GM18502 (cell line): ENCODE data around the gene SFXN3.

ENCODE experiments used
- ATAC-seq: cut with Tn5 transposase; IDR thresholded peaks from one replicate; pipeline ENCODE4 v1.9.1; 2021; ENCODE audit warnings: mild to moderate bottlenecking; ENCODE audit not compliant: unreplicated experiment, poor library complexity

SFXN3 gene

DNA sequence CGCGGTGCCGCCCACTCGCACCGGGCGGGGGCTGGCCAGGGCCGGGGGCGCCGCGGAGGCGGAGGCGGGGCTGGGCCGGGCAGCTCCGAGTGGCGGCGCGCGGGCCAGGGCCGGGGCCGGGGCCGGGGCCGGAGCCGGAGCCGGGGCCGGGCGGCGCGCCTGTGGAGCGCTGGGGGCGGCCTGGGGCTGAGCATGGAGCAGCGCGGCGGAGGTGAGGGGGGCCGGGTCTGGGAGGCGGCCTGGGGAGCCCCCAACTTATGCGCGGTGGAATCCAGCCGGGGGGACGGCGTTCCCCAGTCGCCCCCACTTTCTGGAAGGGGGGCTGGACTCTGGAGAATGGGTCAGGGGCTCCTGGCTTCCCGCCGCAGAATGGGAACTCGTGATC is 31.3 kb upstream of the SFXN3 start, which contains the start of gene LZTS2:
LZTS2 (plus strand) TSS at position 67 of the 385 bp plus-strand sequence. CDS start 2,731 bp downstream, outside the sequence.
- no peak for ATAC-seq

DNA sequence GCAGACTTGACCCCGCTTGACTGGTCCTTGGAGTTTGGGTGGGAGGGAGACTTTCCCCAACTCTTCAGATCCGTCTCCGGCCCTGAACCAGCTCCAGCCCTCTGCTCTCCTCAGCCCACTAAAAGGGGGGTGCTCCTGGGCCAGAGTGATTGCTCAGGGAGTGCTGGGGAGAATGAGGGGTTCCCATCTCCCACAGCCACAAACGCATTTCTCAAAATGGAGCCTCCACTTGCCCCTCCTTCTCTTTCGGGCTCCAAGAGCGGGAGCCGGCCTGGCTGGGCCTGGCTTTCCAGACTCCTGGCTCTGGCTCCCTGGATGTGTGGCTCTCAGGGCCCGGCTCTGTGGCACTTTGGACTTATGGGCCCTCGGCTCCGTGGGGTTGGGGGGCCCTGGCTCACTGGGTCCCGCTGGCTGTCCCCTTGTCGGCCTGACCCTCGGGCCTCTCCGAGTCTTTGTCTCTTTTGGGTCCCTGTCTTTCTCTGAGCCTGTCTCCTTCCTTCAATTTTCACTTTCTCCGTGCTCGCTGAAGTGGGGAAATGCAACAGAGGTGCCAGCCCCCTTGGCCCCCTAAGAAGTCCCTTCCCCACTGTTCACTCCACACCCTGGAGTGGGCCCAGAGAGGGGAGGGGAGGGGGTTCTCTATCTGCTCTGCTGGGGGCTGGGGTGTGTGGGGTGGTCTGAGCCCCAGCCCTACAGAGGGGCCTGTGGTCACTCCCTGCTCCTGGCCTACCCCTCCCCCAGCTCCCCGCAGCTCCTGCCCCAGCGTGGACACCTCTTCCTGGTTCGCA is 30.7 kb upstream of the SFXN3 start:
- ATAC-seq = no peak

DNA sequence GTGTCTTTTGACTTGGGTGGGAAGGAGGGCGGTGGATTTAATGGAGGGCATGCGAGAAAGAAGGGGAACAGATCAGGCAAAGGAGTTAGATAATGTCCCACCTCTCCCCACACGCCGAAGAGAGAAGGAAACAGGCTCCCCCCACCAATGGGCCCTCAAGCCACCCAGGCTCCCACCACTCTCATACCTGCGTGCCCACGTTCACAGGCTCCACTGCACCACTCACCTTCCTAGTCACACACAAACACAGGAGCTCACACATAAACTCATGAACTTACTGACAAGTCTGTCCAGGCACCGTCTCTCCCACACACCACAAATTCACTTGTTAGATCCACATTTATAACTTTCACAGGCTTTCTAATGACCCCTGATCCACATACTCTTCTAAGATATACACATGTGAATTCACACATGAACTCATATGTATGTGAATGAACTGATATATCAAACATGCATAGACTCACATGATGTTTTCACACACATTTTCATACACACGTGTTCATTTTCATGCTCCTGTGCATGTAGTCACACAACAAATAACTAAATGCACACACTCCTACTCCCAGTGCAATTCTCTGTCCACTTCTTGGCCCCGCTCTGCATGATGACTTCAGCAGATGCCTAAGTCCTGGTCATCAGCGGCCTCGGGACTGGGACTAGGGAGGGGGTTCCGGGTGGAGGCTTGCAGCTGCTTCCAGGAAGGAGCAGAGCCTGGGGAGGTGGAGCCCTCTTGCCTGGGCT is 29.9 kb upstream of the SFXN3 start:
- no peak for ATAC-seq

DNA sequence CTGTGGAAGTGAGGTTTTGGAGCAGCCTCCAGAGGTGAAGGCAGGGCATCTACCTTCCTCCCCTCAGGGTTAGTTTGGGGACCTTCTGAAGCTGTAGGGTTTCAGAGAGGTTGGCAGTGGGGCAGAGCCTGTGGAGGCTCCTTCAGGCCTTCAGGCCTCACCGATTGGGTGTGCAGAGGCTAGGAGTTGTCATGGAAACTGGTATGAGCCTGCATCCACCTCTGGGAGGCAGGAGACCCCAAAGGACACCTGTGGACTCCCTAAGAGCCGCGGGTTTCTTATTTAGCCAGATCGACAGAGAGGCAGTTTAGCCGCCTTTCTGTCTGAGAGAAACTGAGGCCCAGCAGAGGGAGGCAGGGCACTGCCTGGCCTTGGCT is 29.4 kb upstream of the SFXN3 start:
- ATAC-seq = no peak

DNA sequence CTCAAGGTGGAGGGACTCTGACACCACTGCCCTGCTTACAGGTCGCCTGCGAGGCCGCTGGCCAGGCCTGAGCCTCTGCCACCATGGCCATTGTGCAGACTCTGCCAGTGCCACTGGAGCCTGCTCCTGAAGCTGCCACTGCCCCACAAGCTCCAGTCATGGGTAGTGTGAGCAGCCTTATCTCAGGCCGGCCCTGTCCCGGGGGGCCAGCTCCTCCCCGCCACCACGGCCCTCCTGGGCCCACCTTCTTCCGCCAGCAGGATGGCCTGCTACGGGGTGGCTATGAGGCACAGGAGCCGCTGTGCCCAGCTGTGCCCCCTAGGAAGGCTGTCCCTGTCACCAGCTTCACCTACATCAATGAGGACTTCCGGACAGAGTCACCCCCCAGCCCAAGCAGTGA is 28.6 kb upstream of the SFXN3 start:
- ATAC-seq = no peak

DNA sequence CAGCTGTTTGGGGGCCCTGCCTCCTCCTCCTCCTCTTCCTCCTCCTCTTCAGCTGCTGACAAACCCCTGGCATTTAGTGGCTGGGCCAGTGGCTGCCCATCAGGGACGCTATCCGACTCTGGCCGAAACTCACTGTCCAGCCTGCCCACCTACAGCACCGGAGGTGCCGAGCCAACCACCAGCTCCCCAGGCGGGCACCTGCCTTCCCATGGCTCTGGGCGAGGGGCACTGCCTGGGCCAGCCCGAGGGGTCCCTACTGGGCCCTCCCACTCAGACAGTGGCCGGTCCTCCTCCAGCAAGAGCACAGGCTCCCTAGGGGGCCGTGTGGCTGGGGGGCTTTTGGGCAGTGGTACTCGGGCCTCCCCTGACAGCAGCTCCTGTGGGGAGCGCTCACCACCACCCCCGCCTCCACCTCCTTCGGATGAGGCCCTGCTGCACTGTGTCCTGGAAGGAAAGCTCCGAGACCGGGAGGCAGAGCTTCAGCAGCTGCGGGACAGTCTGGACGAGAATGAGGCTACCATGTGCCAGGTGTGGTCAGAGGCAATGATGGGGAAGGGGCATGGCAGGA is 27.3 kb upstream of the SFXN3 start:
- no peak for ATAC-seq

DNA sequence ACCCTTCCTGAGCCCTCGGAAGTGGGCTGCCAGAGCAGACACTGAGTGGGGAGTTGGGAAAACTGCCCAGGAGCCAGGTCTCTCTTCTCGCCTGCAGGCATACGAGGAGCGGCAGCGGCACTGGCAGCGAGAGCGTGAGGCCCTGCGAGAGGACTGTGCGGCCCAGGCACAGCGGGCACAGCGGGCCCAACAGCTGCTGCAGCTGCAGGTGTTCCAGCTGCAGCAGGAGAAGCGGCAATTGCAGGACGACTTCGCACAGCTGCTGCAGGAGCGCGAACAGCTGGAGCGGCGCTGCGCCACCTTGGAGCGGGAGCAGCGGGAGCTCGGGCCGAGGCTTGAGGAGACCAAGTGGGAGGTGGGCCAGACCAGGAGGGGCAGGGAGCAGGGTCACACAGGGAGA is 25.7 kb upstream of the SFXN3 start:
- no peak for ATAC-seq

DNA sequence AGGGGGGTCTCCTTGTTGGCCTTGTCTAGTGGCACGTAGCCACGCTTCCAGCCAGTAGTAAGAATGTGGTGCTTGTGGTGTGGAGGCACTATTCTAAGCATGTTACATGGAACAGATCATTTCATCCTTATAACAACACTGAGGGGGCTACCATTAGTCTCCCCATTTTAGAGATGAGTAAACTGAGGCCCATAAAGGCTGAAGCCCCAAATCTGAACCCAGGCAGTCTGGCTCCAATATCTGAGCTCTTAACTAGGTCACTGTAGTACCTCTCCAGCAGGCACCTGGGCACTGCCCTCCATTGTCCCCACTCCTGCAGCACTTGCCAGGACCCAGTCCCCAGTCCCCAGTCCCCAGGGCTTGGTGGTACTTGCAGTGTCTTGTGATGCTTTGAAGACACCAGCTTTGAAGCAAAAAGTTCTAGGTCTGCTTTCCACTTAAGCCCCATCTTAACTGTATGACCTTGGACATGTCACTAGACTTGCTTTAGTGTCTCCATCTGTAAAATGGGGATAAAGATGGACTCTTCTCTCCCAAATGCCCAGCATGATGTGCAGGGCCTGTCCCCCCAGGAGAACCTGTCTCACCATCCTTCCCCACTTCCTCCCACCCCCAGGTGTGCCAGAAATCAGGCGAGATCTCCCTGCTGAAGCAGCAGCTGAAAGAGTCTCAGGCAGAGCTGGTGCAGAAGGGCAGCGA is 25.0 kb upstream of the SFXN3 start:
- ATAC-seq = no peak

DNA sequence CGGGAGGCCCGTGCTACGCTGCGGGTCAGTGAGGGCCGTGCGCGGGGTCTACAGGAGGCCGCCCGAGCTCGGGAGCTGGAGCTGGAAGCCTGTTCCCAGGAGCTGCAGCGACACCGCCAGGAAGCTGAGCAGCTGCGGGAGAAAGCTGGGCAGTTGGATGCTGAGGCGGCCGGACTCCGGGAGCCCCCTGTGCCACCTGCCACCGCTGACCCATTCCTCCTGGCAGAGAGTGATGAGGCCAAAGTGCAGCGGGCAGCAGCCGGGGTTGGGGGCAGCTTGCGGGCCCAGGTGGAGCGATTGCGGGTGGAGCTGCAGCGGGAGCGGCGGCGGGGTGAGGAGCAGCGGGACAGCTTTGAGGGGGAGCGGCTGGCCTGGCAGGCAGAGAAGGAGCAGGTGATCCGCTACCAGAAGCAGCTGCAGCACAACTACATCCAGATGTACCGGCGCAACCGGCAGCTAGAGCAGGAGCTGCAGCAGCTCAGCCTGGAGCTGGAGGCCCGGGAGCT is 24.4 kb upstream of the SFXN3 start:
- ATAC-seq = no peak

DNA sequence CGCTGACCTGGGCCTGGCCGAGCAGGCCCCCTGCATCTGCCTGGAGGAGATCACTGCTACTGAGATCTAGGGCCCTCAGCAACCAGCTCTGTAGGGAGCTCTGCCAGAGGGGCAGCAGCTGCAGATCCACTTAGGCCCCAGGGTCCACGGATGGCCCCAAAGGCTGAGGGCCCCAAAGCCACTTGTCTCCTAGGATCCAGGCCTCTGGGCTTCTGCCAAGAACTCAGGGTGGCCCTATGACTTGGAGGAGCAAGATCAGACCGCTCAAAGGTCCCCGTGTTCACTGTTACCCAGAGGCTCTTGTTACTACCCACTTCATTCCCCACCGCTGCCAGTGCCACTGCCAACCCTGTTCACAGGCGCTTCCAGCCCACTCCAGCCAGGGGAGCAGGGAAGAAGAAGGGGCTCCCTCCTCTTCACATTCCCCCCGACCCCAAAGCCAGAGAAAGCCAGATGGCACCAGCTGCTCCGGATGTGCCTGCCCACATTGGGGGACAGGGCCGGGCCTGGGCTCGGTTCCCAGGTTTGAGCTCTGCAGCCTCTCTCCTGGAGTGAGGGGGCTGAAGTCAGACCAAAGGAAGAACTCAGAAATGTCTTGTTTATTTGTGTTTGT is 23.8 kb upstream of the SFXN3 start:
- no peak for ATAC-seq

DNA sequence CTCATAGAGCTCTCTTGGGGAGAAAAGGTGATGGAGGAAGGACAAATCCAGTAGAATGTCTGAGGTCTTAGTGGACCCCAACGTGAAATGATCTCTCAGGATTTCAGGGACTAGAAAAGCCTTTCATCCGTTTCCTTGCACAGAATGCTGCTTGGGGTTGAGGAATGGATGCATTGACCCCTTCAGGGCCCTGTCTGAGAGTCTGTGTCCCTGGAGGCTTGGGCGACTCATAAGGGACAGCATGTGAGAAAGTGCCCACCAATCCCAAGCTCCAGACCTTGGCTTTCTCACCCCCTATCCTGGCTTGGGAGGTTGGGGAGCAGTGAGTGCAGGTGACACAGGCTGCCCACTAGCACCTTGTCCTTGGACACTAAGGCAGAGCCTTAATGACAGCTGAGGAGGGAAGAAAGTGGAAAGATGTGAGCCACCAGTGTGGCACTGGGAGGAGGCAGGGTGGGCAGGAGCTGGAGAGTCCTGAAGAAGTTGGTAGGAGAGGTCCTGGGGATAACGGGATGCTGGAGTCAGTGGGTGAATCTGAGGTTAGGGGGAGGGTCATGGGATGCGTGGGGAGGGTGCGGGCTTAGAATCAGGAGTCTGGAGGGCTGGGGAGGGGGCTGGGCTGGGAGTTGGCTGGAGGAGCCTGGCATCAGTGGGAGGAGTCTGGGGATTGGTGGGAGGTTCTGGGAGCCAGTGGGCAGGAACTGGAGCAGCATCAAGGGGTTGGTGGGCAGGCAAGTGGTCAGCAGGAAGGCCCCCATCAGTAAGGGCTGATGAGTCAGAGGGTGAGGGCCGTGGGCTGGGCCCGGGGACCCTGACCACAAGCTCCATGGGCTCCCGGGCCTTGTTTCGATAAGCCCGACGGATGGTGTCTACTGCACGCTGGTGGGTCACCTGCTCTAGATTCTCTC is 22.9 kb upstream of the SFXN3 start:
- no peak for ATAC-seq

DNA sequence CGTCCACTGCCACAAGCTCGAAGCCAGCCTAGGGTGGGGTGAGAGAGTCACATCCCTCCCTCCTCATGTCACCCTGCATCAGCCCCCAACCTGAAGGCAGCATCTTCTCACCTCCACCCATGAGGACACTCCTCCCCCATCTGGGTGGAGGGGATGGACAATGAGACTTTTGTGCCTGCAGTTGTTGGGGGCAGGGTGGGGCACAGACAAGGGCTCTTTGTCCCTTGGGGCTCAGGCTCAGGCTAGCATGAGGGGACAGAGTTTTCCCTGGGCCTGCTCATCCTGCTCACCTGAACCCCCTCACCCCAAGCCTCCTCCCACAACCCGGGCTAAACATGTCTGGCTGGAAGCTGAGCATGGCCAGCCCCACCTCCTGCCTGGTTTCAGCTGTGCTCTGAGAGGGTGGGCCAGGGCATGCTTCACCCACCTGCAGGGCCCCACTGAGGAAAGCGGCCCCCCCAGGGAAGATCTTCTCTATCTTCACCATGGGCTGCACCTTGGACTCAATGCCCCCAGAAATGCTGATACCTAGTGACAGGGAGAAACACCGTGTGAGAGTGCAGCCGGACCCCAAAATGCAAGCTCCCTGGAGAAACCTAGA is 22.1 kb upstream of the SFXN3 start:
- no peak for ATAC-seq

DNA sequence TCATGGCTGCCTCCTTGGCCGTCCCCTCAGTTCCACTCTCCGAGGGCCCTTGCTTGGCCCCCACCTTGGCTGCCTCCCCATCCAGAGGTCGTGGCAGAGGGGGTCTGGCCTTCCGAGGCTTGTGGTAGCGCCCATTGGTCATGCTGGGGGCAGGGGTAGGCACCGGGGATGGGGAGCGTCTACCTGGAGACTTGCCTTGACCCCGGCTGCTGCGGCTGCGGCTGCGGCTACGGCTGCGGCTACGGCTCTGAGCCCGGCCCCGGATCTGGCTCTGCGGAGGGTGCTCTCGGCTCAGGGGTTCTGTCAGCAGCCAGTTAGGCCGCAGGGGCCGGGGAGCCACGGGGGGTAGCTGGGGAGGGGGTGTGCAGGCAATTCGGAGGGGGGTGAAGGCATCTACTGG is 20.7 kb upstream of the SFXN3 start:
- ATAC-seq = no peak

DNA sequence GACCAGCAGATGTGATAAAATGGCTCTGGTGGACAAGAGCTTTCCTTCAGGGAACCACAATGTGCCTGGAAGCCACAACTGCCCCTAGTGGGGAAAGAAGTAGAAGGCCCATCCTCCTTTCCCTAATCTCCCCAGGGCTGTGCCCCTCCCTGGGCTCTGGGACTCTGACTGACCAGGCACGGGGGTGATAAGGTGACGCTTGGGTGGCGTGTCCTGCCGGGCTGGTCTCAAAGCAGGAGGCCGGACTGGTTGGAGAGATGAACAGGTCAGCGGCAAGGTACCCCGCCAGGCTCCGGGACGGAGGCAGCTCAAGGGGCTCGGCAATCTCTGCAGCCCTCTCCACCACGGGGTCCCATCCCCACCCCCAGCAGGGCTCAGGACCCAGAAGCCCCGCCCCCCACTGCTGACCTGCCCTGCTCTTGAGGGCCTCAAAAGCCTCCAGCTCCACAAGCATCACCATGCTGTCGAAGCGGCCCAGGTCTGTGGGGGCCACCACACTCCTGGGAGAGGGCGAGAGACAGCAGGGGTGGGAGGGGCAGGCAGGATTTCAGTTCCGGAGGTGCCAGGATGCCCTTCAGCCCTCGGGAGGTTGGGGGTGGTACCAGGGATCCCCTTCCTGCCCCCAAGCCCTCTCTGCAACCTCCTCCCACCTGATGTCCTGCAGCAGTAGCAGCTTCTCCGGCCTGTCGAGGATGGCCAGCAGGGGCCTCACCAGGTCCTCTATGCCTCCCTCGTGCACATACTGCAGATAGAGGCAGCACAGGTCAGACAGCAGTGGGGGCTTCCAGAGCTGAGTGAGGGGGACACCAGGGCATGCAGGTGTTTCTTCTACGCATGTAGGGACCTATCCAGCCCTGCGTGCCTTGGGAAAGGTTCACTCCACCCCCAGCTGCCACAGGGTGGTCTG is 19.3 kb upstream of the SFXN3 start:
- no peak for ATAC-seq

DNA sequence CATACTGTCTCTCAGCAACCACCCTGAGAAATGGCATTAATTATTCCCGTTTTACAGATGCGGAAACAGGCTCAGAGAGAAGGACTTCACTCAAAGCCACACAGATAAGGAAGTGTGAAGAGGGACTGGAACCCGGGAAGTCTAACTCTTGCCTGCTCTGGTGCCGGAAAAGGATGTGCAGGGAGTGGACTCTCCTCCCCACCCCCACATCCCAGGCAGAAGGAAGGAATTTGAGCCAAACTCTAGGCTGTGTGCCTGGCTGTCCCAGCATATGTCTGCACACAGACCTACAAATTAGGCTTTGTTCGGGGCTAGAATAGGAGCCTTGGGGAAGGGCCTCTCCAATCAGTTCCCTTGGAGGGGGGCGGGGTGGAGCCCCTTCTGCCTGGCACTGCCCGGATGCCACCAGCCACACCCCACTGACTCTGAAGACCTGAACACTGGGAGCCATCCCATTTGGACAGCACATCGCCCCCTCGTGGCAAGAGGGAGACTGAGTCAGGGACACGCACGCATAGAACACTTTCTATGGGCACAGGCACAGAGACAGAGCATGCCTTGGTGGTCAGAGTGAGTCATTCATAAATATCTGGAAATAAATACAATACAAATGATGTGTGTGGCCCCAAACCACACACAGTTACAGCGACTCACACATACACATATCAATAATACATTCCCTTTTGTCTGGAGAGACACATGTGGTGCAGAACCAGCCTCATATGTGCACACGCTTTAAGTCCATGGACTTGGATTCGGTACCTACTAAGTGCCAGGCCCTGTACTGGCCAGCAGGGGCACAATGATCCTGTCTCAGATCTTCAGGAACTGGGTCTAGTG is 18.3 kb upstream of the SFXN3 start:
- peak; percentile 87 for ATAC-seq

DNA sequence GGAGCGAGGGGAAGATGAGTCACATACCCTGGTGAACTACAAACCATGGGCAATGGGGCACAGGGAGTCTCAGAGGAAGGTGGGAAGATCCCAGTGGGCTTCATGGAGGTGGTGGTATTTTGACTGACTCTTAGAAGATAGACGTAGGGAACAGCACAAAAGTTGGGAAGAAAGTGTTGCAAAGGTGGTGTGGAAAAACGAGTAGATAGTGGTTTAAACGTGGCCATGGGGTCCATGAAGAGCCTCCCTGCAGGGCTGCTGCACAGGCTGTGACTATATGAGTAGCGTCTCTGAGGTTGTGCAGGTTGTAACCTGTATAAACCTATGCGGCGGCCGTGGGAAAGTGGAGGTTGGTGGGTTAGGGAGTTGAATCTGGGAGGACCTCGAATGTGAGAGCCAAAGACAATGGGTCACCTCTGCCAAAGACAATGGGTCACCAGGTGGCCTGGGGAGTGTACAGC is 17.6 kb upstream of the SFXN3 start:
- ATAC-seq = no peak
